GM21576 (cell line): ENCODE results near the gene HIP1.
"Not testable (repeated sequence)": the region's sequence is repeated elsewhere in the genome, so short reads cannot be mapped to it uniquely, and the experiment has no call there.

ENCODE experiments used
- ATAC-seq: cut with Tn5 transposase; IDR thresholded peaks from one replicate; pipeline ENCODE4 v1.9.1; 2021; ENCODE audit warnings: mild to moderate bottlenecking, moderate library complexity; ENCODE audit not compliant: unreplicated experiment

HIP1 gene

DNA sequence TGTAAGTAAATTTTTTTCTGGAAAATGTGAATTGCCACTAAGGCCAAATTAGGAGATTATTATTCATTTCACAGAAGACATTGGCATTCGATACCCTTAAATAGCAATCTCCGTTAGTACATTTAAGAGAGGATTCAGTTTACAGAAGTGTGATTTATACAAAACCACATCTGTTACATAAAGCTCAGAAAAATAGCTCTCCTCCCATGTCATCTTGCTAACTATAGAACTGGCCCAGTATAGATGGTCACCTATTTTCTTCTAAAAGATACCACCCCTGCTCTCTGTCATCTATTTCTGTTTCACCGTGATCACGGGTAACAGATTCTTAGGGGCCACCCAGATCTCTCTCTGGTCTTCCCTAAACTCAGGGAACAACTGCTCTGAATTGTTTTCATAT is 119.1 kb downstream of the HIP1 start:
- no peak for ATAC-seq

DNA sequence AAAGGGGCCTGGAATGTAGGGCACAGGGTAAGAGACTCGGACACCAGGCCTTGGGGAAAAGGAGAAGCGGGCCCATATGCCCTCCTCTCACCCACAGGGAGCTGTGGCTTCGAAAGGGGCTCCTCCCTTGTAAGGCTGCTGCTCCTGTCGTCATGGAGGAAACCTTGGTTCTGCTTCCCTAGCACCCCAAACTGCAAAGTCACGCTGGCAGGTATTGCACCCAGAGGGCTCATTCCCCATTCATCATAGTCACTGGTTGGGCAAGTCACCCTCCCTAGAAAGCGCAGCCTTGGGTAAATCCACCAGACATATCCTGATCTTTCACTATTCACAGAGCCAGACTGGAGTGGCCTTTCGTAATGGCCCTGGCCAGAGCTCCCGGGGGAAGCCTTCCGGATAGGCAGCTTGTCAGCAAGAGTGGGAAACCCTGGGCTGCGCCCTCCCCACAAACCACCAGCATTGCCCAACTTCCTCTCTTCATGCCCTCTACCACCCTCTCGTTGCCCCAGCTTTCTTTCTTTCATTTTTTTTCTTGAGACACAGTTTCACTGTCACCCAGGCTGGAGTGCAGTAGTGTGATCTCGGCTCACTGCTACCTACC is 121.0 kb downstream of the HIP1 start:
- no peak for ATAC-seq

DNA sequence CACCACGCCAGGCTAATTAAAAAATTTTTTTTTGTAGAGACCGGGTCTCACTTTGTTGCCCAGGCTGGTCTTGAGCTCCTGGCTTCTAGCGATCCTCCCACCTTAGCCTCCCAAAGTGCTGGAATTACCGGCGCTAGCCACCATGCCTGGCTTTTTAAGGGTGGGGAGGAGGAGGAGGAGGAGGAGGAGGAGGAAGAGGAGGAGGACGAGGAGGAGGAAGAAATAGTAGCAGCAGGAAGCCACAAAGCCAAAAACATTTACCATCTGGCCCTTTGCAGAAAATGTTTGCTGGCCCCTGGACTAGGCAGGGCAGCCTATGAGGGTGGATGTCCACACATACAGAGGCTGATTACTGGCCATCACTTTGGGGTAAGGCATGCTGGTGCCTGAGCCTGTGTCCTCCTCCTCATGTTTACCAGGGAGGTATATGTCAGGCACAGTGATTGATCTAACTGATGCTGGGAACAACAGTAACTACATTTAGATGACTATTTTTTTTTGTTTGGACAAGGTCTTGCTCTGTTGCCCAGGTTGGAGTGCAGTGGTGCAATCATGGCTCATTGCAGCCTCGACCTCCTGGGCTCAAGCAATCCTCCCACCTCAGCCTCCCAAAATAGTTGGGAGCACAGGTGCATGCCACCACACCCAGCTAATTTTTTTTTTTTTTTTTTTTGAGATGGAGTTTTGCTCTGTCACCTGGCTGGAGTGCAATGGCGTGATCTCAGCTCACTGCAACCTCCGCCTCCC is 122.1 kb downstream of the HIP1 start:
- no peak for ATAC-seq

DNA sequence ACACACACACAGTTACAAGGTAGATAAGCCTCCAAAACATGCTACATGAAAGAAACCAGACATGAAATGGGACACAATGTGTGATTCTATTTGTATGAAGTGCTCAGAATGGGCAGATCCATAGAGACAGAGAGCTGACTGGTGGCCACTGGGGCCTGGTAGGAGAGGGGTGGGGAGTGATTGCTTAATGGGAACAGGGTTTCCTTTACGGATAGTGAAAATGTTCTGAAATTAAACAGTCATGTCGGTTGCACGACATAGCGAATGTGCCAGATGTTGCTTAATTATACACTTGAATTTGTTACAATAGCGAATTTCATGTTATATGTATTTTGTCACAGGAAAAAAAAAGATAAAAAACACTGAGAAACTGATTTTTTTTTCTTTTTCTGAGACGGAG is 124.3 kb downstream of the HIP1 start:
- no peak for ATAC-seq

DNA sequence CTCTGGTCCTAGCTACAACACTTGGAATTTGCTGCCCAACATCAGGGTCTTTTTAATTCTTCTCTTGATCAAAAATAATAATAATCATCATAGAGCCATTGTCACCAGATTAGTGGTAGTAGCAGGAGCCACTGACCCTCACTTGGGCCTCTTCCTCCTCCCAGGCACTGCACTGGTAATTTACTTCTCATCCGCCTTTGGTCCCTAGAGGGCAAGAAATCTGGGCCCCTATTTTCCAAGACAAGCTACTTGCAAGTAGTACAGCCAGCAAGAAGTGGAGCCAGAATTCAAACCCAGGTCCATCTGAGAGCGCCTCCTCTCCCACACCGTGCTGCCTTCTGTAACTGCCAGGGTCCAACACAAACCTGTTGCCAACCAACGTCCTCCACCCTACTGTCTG is 125.4 kb downstream of the HIP1 start:
- no peak for ATAC-seq

DNA sequence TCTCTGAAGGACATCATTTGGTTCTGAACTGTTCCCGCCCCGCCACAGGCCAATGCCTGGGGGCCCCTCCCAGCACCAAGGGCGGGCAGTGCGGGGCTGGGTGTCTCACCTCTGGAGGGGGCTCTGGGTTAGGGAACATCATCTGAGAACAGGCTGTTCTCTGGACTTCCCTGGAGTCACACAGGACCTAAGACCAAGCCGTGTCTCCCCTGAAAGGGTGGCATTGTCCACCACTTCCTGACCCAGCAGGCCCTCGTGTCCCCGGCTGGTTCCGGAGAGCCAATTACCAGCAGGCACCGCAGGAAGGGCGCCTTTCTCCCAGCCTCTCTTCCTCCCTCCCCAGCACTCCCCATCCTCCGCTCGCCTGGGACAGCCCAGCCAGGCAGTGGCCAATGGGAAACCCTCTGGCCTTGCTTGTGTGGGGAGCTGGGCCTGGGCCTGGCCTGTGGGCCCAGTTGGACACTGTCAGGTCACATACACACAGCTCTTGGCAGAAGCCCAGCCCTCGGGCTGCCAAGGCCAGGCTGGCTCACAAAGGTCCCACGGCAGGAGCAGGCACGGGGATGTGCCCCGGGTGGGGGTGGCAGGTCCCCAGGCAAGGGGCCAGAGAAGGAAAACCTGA is 127.1 kb downstream of the HIP1 start:
- no peak for ATAC-seq

DNA sequence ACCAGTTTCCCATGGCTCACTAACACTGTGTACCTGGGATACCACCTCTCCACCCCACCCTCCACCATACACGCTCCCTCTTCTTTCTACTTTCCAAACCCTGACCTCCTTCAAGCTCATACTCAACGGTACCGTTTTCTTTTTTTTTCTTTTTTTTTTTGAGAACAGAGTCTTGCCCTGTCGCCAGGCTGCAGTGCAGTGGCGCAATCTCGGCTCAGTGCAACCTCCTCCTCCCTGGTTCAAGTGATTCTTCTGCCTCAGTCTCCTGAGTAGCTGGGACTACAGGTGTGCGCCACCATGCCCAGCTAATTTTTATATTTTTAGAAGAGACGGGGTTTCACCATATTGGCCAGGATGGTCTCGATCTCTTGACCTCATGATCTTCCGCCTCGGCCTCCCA is 129.3 kb downstream of the HIP1 start:
- ATAC-seq: not testable (repeated sequence)

DNA sequence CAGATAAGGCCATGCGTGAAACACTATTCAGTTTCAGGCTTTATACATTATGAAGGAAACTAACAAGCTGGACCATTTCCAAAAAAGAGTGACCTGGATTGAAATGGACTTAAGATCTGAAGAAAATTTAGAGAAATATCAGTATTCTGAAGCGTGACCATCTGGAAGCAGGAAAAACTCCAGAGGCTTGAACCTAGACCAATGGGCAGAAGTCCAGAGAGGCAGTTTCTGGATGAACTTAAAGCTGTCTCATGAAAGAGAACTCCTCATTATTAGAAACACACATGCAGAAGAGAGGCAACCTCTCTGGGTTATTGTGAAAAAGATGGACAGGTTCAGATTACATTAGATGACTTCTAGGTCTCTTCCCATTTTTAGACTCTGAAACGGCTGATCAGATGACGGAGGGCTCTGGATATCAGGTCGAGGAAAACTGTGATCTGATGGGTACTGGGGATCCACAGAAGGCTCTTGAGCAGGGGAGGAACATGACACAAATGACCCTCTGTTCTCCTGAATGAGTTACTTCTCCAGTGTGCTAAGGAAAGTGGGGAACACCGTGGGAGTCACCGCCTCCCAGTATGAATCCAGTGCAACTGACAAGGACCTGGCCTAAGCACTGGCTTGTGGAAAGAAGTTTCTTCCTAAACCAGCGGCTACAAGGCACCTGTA is 130.2 kb downstream of the HIP1 start:
- no peak for ATAC-seq

DNA sequence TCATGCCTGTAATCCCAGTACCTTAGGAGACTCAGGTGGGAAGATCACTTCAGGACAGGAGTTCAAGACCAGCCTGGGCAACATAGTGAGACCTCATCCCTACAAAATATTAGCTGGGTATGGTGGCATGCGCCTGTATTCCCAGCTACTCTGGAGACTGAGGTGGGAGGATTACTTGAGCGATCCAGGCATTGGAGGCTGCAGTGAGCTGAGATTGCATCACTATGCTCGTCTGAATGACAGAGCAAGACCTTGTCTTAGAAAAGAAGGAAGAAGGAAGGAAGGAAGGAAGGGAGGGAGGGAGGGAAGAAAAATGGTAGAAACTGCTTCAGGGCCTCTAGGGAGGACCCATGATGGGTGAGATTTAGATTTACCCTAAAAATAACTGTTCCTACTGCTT is 134.3 kb downstream of the HIP1 start:
- ATAC-seq: no peak

DNA sequence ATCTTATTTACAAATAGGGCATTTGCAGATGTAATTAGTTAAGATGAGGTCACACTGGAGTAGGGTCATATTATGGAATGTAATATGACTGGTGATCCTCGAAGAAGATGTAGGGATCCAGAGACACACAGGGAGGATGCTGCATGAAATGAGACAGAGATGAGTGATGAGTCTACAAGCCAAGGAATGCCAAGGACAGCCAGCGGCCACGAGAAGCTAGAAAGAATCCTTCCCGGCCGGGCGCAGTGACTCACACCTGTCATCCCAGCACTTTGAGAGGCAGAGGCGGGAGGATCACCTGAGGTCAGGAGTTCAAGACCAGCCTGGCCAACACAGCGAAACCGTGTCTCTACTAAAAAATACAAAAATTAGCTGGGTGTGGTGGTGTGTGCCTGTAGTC is 135.9 kb downstream of the HIP1 start:
- ATAC-seq: not testable (repeated sequence)

DNA sequence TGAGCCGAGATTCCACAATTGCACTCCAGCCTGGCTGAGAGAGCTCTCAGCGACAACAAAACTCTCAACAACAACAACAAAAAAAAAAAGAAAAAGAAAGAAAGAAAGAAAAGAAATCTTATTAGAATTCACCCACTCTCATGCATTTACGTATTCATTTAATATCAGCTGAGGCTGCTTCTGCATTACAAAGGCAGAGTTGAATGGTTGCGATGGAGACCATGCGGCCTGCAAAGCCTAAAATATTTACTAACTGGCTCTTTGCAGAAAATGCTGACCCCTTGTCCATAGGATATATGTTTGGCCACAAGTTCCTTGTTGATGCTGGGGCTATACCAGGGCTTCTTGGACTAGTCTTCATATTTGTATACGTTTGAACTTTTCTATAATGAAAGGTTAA is 137.2 kb downstream of the HIP1 start:
- no peak for ATAC-seq

DNA sequence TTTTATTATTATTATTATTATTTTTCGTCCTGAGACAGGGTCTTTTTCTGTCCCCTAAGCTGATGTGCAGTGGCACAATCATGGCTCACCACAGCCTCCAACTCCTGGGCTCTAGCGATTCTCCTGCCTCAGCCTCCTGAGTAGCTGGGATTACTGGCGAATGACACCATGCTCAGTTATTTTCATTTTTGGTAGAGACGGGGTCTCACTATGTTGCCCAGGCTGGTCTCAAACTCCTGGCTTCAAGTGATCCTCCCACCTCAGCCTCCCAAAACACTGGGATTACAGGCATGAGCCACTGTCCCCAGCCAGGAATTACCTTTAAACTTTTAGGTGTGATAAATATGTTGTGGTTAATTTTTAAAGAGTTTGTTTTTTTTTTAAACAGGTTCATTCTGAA is 138.0 kb downstream of the HIP1 start:
- ATAC-seq: not testable (repeated sequence)

DNA sequence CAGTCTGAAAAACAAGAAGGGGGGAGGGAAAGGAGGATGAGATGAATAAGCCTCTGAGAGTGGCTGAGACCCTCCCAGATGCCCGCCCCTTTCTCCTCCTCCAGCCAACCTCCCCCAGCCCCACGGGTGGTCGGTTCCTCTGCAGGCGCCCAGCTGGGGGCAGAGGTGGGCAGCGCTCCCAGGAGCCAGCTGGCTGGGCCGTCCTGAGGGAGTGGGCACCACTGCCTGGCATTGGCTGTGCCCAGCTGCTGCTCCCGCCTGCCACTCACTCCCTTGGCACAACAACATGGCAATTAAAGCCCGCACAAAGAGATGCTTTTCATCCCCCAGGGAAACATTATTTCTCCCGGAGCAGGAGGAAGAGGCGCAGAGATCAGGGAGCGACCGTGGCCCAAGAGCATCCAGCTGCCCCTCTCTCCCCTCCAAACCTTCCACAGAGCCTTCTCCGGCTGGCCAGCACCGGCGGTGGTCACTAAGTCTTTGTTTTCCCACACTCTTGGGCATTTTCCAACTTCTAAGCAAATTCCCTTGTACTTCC is 139.4 kb downstream of the HIP1 start:
- ATAC-seq: no peak

DNA sequence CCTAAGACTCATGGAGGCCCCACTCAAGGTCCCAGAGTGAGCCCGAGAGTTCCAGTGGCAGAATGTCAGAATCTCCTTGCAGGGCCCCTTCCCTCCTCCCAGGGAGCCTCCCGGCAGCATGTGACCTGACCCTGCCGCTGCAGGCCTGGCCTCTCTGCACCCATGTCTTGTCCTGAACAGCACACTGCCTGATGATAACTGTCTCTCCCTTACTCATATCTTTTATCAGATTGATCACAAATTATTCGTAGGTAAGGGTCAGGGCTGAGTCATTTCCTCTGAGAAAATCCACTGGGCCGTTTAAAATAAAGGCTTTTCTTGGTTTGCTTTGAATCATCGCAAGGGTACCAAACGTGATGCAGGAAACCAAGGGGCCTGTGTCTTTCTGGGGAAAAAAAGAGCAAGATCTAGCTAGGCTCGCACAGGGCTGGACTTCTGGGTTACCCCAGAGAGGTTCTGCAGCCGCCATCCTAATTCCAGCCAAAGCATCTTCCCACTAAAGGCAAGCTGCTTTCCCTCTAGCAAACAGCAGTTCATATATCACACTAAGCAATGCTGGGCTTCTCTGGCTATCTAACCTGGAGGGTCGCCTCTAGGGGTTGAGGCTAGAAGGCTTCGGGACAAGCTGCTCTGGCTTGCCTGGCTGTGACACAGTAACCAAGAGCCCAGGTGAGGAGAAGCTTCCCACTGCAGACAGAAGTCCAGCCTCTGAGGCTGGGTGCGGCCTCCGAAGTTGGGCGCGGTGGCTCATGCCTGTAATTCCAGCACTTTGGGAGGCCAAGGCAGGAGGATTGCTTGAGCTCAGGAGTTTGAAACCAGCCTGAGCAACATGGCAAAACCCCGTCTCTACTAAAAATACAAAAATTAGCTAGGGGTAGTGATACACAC is 141.8 kb downstream of the HIP1 start:
- no peak for ATAC-seq

DNA sequence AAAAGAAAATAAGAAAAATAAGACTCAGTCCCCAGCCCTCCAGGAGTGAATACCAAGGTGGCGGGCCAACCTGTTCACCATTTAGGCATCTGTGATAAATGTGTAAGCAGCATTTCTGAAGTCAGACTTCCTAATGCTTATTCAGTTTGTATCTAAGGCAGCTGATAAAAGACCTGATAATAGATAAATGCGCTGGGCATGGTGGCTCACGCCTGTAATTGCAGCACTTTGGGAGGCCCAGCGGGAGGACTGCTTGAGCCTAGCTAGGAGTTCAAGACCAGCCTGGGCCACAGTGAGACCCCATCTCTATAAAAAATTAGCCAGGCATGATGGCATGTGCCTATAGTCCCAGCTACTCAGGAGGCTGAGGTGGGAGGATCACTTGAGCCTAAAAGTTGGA is 143.0 kb downstream of the HIP1 start:
- ATAC-seq: no peak

DNA sequence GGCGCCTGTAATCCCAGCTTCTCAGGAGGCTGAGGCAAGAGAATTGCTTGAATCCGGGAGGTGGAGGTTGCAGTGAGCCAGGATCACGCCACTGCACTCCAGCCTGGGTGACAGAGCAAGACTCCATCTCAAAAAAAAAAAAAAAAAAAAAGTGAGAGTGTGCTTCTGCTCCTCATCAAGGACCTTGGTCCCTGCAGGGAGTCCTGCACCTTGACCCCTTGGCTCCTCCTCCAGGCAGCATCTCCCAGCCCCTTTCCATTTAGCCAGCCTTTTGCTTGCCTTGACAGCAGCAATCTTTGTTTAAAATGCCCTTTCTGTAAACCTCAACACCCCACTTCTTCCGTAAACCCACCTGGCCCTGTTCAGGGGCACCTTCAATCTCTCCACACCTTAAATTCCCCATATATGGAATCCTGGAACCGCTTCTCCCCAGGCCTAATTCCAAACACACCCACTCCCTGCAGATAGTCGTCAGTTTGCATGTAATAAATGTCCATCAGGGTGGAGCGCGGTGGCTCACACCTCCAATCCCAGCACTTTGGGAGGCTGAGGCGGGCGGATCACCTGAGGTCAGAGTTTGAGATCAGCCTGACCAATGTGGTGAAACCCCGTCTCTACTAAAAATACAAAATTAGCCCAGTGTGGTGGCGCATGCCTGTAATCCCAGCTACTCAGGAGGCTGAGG is 145.1 kb downstream of the HIP1 start:
- not testable (repeated sequence) for ATAC-seq

DNA sequence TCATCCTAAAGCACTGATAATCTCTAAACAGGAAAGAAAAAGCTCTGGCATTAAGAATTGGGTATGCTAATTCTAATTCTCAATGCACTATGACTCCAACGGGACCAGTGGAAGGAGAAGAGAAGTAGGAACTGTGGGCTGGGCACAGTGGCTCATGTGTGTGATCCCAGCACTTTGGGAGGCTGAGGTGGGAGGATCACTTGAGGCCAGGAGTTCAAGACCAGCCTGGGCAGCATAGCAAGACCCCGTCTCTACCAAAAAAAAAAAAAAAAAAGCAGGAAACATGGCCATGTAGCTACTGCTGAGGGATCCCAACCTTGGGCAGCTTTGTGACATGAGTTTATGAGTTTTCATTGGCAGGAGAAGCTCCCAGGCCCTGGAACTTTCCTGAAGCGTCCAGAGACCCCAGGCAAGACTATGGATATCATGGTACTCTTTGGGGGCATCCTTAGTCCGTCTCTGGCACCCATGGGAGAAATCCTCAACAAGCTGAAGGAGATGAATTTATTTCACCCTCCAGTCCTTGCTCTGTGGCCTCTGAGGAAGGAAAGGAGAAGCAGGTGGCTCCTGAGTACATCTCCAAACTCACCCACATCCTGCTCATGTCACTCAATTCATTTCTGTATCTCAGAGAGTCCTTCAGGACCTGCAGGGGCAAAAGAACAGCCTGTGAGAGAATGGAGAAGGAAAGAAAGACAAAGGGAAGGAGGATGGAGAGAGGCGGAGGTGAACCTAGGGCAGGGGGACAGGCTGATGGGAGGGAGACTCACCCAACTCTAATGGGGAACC is 147.1 kb downstream of the HIP1 start:
- no peak for ATAC-seq

DNA sequence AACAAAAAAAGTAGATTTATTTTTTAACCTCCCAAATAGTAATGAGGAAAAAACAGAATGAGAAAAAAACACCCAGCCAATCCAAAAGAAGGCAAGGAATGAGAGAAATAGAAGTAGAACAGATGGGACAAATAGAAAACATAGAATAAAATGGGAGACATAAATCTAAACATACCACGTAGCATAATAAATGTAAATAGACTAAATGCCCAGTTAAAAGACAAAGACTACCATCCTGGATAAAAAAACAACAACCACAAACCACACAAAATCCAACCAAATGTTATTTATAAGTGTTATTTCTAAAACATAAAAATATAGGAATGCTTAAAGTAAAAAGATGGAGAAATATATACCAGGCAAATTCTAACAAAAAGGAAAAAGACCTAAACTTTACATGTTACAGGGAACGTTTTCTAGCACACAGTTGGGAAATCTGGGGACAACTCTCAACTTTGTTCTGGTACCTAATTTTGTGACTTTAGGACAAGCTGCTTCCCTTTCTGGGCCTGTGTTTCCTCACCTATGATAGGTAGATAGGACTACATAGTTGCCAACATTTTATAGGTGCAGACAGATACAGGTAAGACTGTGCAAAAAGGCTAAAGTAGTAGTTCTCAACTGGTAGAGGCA is 148.3 kb downstream of the HIP1 start:
- ATAC-seq: no peak

DNA sequence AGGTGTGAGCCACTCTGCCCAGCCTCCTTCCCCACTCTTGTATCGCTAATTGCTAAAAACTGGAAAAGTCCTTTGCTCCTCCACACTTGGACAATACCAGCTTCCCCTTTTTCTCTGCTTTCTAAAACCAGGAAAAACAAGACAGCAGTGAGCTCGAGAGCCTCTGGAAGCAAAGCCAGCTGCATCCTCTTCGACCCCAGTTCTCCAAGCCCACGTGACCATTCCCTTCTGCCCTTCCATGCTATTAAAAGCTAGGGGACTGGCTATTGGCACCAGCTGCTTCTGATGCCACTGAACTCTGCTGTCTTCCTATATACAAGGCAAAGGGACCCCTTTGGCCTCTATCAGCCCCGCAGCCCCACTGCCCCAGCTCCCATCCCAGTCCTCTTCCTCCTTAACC is 154.4 kb downstream of the HIP1 start:
- no peak for ATAC-seq
